GM19025 (cell line): ENCODE measurements around the gene CLDN15.
"Not testable (repeated sequence)": the region's sequence is repeated elsewhere in the genome, so short reads cannot be mapped to it uniquely, and the experiment has no call there.

ENCODE experiments used
- ATAC-seq: cut with Tn5 transposase; IDR thresholded peaks from one replicate; pipeline ENCODE4 v1.9.1; 2021; ENCODE audit warnings: mild to moderate bottlenecking, low read depth, moderate library complexity; ENCODE audit not compliant: unreplicated experiment

The CLDN15 gene

DNA sequence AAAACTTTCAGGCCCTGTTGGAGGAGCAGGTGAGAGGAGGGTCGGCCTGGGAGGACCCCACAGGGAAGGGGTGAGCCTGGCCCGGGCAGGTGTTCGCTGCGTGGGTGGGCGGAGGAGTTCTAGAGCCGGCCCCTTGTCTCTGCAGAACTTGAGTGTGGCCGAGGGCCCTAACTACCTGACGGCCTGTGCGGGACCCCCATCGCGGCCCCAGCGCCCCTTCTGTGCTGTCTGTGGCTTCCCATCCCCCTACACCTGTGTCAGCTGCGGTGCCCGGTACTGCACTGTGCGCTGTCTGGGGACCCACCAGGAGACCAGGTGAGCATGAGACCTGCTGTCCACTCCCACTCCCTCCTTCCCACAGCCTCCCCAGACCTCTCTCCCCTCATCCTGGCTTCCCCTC is 14.1 kb downstream of the CLDN15 start:
- ATAC-seq, result no peak

DNA sequence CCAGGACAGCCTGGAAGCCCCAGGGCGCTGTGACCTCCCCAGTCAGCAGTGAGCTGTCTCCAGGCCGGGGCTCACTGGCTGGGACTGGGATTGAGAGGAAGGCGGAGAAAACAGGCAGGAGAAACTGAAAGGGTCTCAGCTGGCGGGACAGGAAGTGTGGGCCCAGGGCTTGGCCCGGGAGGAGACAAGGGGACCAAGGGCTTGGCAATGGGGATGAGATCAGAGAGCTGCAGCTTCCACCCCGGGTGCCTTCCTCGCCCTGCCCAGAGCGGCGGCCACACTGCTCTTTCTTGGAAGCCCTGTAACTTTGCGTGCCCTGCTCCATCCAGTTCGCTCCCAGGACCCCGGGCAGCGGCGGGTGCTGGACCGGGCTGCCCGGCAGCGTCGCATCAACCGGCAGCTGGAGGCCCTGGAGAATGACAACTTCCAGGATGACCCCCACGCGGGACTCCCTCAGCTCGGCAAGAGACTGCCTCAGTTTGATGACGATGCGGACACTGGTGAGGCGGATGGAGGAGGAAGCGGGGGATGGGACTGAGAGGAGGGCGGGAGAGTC is 15.2 kb downstream of the CLDN15 start:
- no peak for ATAC-seq

DNA sequence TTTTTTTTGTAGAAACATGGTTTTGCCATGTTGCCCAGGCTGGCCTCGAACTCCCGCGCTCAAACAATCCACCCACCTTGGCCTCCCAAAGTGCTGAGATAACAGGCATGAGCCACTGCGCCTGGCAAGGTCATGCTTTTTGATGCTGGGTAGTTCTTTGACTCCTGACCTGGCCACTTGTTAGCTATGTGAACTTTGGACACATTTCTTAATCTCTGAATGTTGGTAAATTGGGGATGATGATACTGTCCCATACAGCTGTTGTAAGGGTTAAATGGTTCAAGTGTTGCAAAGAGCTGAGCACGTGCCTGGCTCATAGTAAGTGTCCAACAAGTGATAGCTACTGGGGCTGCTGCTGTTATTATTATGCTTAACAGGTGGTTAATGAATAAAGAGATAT is 17.3 kb downstream of the CLDN15 start:
- no peak for ATAC-seq

DNA sequence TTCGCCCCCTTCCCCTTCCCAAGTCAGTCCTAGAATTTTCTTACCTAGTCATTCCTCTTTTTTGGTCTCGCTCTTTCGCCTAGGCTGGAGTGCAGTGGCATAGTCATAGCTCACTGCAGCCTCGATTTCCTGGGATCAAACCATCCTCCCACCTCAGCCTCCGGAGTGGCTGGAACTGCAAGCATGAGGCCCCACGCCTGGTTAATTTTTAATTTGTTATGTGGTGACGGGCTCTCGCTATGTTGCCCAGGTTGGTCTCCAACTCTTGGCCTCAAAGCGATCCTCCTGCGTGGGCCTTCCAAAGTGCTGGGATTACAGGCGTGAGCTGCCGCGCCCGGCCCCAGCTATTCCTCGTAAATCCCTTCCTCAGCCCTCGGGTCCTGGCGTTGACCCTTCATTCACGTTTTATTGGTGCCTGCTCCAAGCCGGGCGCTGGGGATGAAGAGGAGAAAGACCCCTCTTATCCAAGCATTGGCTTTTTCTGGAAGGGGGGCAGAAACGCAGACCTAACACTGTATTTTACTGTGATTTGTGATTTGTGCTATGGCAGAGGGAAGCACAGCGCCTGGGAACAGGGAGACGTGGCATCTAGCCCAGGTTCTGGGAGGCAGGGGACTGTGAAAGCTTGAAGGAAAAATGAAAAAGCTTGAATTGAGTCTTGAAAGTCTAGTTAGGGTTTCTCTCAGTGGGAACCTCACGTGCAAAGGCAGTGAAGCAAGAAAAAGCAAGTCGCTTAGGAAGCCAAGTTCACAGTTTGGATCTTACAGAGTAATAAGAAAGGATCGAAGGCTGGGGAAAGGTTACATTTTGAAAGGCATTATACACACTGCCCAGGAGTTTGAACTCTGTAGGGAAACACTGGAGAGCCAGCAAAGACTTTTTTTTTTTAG is 19.1 kb downstream of the CLDN15 start:
- peak; percentile 7 for ATAC-seq

DNA sequence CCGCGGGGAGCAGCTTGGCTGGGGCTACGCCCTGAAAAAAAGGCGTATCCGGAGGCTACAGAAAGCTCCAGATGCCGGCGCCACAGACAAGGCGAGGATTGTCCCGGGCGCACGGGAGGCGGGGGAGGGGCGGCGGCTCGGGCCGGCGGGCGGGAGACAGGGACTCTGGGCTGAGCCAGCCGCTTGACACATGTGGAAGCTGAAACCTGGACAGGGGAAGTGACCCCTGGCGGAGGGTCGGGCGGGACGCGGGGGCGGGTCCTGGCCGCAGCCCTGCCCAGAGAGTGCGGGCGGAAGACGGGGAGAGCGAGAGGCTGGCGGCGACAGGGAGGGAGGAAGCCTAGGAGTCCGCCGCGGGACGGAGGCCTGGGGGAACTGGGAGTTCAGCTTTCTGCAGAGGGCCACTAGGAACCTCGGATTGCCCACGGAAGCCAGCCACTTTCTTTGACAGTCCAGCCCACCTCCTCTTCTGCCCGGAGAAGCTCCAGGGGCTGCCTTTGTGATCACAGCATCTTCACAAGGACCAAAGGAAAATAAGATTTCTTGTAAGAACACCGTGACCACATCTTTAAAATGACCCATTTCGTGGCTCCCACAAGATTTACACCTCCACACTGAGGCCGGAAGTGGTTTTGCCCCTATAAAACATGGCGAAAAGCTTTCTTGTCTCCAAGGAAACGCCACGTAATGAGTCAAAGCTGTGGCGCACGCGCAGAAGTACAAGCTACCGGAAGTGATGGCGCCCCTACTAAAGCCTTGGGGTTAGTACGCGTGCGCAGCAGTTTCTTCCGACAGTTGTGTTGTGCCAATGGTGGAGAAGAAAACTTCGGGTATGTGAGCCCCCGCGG is 20.0 kb downstream of the CLDN15 start, which contains the start of the genes PLOD3 and ZNHIT1:
TSS of gene PLOD3 (minus strand) at position 194 of the 848 bp plus-strand sequence. CDS start 307 bp downstream, outside the sequence.
TSS of gene ZNHIT1 (plus strand) at position 778 of the 848 bp plus-strand sequence. CDS start at position 809, 31 bp downstream.
- ATAC-seq, result peak; percentile 69

DNA sequence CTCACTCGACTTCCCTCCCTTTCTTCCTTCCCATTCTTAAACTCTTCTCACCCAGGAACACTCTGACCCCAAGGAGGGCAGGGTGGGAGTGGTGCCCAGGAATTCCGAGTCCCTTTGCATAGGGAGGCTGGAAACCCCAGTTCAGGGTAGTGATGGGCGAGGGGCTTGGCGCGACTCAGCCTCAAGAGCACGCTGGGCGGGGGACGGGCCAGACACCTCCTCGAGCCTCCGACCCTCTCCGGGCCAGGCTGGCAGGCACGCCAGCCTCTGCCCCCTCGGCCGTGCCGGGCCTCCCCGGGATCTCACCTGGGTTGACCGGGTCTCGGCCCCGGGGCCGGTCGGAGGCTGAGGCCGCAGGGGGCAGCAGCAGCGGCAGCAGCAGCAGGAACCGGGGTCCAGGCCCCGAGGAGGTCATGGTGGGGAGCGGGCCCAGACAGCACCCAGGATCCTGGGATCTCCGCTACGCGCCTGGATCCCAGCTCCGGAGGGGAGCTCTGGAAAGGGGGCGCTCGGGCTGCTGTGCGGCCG is 20.7 kb downstream of the CLDN15 start:
- peak; percentile 6 for ATAC-seq

DNA sequence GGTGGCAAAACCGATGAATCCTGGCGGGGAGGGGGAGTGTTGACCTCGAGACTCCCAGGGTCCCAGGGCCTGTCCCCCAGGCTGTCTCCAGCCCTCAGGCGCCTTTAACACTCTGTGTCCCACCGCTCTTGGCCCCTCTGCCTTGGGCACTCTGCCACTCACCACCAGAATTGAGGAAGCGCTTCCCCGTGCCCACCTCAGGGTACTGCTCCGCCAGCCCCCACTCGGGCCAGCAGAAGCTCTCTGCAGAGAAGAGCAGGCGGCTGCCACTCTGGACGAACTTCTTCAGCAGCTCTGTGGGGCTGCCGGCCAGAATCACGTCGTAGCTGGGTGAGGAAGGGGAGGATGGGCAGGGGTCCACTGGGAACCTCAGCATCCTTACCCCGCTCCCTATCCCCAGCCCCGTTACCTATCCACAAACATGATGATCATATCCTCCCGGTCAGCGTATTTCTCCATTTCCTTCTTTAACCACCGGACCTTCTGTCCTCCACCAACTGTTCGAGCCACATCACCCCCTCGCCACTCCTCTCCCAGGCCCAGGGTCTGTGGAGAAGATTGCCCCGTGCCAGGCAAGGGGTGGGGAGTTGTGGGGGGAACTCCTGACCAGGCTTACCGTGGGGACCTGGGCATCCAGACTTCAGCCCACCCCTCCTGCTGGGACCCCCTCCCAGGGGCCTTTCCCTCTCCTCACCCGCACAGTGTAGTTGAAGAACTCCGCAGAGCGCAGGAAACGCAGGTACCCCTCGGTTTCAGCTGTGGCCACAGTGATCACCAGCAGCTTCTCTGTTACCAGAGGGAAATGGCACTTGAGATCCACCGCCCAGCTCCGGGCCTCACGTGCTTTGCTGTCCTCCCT is 21.4 kb downstream of the CLDN15 start:
- no peak for ATAC-seq

DNA sequence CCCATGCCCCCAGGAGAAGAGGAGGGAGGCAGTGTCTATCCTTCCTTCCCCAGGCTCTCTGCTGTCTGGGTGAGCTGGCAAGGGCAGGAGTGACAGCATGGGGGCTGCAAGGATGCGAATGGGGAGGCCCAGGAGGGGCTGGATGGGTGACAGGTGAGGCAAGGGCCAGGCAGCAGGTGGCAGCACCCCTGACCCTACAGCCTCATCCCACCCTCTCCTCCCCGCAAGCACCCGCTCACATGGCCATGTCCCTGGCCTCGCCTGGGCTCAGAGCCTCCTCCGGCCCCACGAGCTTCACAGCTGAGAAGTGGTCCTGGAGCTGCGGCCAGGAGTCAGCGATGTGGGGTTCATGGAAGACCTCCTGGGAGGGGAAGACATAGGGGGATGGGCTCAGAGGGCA is 25.6 kb downstream of the CLDN15 start:
- ATAC-seq, result no peak

DNA sequence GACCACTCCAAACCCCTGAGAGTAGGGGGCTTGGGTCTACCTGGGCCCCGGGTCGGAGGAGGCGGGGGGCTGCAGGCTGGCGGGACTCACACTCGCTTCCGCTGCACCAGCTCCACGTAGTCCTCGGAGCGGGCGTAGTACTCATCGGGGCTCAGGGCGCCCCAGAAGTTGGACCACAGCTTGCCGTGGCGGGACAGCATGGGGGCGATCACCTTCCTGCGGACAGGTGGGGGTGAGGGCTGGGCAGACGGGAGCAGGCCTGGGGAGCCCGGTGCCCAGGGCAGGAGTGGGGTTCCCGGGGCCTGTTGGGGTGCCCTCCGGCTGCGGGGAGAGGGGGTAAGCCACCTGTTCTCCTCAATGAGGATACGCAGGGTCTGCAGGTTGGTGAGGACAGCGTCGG is 26.1 kb downstream of the CLDN15 start:
- no peak for ATAC-seq

DNA sequence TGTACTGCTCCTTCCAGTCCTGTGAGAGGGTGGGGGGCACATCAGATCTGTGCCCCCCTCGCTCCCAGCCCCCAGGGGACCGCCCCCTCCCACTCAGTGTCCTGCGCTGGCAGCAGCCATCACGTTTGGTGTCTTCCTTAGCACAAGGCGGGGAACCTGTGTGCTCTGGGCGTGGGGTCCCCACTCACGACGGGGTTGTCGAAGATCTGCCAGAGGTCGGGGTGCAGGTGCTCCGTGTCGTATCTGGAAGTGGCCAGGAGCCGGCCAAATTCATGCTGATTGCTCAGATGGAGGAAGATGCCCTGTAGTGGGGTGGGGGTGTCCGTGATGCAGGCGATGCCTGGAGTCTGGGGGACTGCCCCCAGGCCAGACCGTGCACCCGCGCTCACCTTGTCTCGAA is 27.5 kb downstream of the CLDN15 start:
- no peak for ATAC-seq

DNA sequence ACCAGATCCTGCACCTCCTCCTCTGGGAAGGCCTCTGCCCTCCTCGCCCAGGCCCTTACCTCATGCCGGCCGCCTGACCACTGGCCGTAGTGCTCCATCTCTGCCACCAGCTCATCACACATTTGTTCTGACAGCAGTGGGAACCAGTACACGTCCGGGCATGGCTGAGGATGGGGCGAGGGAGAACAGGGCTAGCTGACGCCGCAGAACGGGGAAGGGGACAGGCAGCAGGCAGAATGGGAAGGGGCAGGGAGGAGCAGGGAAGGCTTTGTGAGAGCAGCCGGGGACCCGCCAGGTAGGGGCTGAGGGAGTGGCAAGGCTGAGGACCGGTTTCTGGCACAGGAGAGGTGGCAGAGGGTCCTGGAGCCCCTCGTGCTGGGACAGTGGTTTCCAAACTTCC is 28.8 kb downstream of the CLDN15 start:
- no peak for ATAC-seq

DNA sequence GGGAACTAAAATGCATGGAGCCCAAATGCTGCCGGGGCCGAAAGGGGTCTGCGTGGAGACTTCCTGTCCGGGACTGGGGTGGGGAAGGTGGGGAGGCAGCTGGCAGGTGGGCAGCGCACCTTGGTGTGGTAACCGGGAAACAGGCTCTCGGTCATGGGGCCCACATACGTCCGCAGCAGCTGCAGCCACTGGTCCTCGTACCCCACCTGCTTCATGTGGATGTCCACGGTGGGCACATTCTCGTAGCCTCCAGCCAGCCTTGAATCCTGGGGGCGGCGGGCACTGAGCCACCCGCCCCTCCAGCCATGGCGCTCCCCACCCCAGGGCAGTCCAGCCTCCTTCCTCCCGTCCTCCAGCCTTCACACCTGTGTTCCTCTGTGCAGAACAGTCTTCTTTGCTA is 30.1 kb downstream of the CLDN15 start:
- no peak for ATAC-seq

DNA sequence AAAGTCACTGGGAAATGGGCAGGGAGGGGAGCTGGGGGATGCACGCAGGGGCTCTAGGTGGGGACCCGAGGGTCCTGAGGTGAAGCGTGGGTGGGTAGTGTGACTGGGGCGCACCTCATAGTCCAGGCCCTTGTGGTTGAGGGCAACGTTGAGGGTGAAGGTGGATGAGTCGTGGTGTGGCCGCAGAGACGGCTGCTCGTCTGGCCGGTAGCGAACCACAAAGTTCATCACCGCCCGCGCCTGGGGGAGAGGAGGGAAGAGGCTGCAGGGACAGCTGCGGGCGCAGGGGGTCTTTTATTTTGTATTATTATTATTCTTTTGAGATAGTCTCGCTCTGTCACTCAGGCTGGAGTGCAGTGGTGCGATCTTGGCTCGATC is 30.9 kb downstream of the CLDN15 start:
- ATAC-seq, result no peak

DNA sequence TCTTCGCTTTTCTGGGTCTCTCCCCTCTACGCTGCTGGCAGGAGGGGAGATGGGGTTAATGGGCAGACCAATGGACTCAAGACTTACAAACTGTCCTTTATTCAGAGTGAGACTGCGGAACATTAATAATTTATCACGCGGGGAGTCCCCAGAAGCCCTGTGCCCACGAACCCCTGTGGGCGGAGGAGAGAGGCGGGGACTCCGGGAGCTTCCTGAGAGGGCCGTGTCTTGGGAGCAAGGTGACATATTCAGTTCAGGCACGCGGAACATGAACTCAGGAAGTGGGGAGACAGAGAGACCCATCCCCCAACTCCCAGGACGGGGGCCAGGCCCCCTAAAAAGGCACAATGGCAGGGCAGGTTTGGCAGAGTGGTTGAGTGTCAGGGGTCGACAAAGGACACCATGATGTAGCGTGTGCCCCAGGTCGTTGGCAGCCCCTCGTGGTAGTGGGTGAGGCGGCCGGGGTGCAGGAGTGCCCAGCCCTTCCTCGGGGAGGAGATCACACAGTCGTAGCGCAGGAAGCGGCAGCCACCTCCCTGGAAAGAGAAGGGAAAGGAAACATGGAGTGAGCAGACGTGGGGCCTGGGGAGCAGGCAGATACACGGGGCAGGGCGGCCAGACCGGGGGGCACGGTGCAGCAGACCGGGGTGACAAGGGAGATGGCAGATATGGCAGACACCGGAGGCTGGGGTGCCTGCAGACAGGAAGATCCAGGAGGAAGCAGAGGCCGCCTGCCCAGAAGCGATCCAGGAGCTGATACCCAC is 31.5 kb downstream of the CLDN15 start:
- no peak for ATAC-seq

DNA sequence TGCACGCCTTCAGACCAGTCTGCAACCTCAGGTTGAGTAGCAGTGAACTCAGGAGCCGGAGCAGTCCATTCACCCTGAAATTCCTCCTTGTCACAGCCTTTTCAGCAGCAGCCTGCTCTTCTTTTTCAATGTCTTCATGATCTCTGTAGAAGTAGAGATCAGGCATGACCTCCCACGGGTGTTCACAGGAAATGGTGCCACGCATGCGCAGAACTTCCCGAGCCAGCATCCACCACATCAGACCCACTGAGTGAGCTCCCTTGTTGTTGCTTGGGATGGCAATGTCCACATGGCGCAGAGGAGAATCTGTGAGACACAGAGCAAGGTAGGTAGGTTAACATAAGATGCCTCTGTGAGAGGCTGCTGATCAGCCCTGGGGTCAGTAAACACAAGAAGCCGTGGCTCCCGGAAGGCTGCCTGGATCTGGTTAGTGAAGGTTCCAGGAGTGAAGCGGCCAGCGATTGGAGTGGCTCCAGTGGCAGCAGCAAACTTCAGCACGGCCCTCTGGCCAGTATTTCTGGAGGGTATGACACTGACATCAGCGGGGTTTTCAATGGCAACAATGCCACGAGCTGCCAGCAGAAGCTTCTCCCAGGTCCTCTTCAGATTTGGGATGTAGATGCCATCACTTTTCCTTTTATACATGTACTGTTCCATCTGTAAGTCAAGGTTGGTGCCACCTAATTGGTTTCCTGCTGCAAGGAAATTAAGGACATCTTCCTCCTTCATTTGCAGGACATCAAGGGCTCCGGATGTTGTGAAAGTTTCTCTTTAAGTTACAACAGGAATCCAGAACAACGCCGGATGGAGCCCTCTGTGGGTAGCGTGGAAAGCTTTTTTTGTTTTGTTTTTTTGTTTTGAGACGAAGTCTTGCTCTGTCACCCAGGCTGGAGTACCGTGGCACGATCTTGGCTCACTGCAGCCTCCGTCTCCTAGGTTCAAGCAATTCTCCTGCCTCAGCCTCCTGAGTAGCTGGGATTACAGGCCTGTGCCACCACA is 33.6 kb downstream of the CLDN15 start:
- not testable (repeated sequence) for ATAC-seq

DNA sequence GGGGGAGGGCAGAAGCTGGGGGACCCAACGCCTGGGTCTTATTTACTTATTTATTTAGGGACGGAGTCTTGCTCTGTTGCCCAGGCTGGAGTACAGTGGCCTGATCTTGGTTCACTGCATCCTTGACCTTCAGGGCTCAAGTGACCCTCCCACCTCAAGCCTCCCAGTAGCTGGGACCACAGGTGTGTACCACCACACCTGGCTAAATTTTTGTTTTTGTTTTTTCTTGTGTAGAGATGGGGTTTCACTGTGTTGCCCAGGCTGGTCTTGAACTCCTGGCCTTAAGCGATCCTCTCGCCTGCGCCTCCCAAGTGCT is 35.0 kb downstream of the CLDN15 start:
- no peak for ATAC-seq

DNA sequence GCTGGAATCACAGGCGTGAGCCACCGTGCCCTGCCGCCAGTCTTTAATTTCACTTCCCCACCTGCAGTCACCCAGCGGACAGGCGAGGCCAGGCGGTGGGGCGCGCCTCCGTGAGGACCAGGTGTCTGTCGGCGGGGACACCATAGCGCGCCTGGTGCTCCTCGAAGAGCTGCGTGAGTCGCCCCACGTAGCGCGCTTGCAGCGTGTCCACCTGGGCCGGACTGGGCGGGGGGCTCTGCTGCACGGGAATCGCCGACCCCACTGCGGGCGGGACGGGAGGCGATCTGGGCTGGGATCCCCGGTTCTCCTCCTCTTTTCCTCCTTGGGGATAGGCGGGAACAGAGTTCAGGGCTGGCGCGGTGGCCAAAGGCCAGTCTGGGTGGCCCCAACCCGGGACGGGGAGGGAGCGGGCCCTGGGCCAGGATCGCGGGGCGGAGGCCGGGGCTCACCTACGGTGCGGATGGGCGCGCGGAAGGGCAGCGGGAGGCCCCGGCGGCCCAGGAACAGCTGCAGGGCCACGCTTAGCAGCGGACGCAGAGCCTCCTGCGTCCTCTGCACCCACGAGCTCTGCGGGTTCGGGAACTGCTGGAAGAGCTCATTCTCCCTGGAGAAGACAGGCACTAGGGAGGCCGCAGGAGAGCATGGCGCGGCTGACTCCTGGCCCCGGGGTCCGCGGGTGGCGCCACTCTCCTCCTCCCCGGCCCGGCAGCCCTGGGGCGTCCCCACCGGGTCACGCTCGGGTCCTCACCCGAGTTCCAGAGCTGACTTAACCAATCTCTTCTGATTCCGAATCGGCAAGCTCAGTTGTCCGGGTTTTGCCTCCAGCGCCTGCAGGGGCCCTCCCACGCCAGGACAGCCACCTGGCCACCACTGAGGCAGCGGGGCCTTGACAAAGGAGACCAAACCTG is 35.7 kb downstream of the CLDN15 start:
- ATAC-seq, result no peak
